ENCODE results near the gene CSF1. TPM values are rescaled to one million over a fixed set of nuclear protein-coding genes. Genes with fewer than 3 reads are reported as not detected.

The CSF1 gene
- total and polyA plus RNA-seq, 12 donors: 6.3 to 26.2 (median 13.0) TPM

DNA sequence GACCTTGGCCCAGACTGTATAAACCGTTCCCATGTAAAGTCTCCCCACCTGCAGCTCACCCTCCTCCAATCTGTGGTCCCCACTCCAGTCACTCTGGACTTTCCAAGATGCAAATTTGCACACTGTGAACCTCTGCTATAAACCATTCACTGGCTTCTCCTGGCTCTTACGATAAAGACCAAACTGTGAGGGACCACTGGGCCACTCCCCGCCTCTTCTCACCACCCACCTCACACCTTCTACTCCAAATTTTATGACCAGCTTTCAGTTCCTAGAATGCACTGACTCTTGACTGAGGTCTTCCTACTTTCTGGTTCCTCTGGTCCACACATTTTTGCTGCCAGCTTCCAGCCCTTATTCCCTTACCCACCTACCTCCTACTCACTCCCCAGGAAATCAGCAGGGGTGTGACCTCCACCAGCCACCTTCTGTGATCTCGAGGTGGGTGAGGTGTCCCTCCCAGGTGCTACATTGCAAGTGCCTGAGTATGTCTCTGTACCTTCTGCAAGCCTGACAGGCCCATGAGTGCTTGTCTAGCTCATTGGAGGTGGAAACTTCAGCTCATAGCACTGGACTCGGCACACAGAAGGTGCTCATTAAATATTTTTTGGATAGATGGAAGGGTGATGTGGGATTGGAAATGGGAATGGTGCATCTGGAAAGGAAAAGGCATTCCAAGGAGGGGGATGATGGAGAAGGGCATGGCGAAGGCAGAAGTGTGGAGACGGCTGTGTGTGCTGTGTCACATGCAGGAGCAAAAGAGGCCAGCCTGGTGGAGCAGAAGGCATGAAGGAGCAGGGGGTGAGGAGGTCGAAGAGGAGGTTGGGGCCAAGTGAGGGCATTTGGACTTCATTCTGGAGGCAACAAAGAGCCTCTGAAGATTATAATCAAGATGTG is 15.6 kb upstream of the CSF1 start:
- H3K4me1 ChIP-seq: peaks cover 9 to 94% (median 71%) of the 10 kb centered on the region in 9 donors
- ATAC-seq (no peak), DNase-seq (no peak)
- intact Hi-C loops (cut with DNase I): loop anchor here in 2 of 10 donors (1.0 to 5.0 kb wide), 2 partner anchors 43 to 103 kb away; no protein-coding TSS in a partner anchor
- H3K27ac ChIP-seq: peak overlapping the region in 9 of 10 donors; percentile 41 to 85 (median 71)
- H3K36me3 ChIP-seq: no peaks in the 10 kb centered on the region
- no peaks in the 10 kb centered on the region for H3K27me3 ChIP-seq
- 81 to 87% methylated on average over 8 of the region's 8 CpGs for WGBS, 2 donors
- TF ChIP-seq, protein P1, sequence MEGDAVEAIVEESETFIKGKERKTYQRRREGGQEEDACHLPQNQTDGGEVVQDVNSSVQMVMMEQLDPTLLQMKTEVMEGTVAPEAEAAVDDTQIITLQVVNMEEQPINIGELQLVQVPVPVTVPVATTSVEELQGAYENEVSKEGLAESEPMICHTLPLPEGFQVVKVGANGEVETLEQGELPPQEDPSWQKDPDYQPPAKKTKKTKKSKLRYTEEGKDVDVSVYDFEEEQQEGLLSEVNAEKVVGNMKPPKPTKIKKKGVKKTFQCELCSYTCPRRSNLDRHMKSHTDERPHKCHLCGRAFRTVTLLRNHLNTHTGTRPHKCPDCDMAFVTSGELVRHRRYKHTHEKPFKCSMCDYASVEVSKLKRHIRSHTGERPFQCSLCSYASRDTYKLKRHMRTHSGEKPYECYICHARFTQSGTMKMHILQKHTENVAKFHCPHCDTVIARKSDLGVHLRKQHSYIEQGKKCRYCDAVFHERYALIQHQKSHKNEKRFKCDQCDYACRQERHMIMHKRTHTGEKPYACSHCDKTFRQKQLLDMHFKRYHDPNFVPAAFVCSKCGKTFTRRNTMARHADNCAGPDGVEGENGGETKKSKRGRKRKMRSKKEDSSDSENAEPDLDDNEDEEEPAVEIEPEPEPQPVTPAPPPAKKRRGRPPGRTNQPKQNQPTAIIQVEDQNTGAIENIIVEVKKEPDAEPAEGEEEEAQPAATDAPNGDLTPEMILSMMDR (IDR thresholded peaks at IDR 0.05): no peak
- H3K9me3 ChIP-seq: no peaks in the 10 kb centered on the region
- no peak overlapping the region for H3K4me3 ChIP-seq

GRCh38 chr1:109895720-109896504 is 14.7 kb upstream of the CSF1 start:
- intact Hi-C loops (cut with DNase I): loop anchor here in 2 of 10 donors (1.0 to 5.0 kb wide), 2 partner anchors 44 to 104 kb away; no protein-coding TSS in a partner anchor
- peak overlapping the region in 9 of 10 donors; percentile 61 to 85 (median 72) for H3K27ac ChIP-seq
- H3K36me3 ChIP-seq: no peaks in the 10 kb centered on the region
- DNase-seq: peak; percentile 63 to 82
- WGBS, 2 donors: 47 to 53% methylated on average over 16 of the region's 16 CpGs
- H3K4me3 ChIP-seq: peak overlapping the region in 1 of 10 donors; percentile 15
- H3K9me3 ChIP-seq: no peaks in the 10 kb centered on the region
- peaks cover 9 to 92% (median 64%) of the 10 kb centered on the region in 9 donors for H3K4me1 ChIP-seq
- no peaks in the 10 kb centered on the region for H3K27me3 ChIP-seq
- ATAC-seq: peak; percentile 70 to 88 (median 82)
- TF ChIP-seq, protein P1 (IDR thresholded peaks at IDR 0.05): no peak

GRCh38 chr1:109896681-109897080 is 14.0 kb upstream of the CSF1 start:
- H3K27ac ChIP-seq: peak overlapping the region in 9 of 10 donors; percentile 61 to 85 (median 72)
- no peak overlapping the region for H3K4me3 ChIP-seq
- H3K9me3 ChIP-seq: no peaks in the 10 kb centered on the region
- H3K4me1 ChIP-seq: peaks cover 5 to 91% (median 62%) of the 10 kb centered on the region in 9 donors
- TF ChIP-seq, protein P1 (IDR thresholded peaks at IDR 0.05): no peak
- DNase-seq: no peak
- H3K36me3 ChIP-seq: no peaks in the 10 kb centered on the region
- WGBS, 2 donors: 70 to 76% methylated on average over 8 of the region's 8 CpGs
- H3K27me3 ChIP-seq: no peaks in the 10 kb centered on the region
- intact Hi-C loops (cut with DNase I): loop anchor here in 1 of 10 donors (5.0 kb wide), 1 partner anchor 44 kb away; no protein-coding TSS in a partner anchor
- peak in 2 of 8 donors; percentile 20 to 22 for ATAC-seq
